Activated CD8-positive, alpha-beta T cell treated with anti-CD3 and anti-CD28 coated beads for 36 hours (primary cell): ENCODE data around the gene ALDH16A1. TPM values are rescaled to one million over a fixed set of nuclear protein-coding genes. Genes with fewer than 3 reads are reported as not detected.

Source experiments
- ATAC-seq: fragments of 200-7000 bp; cut with Tn5 transposase; one replicate; pipeline ENCODE4 v1.10.0; 2021; ENCODE audit warnings: mild to moderate bottlenecking, moderate library complexity
- CTCF ChIA-PET: fragments of 350-600 bp; sonication (Branson Sonifier 250); formaldehyde crosslinking; loops from one replicate; lab custom pipeline; 2021; ENCODE audit warnings: antibody characterized with exemption; lab: Charles Lee
- POLR2A ChIA-PET: fragments of 350-600 bp; sonication (Branson Sonifier 250); formaldehyde crosslinking; loops from one replicate; lab custom pipeline; 2021; ENCODE audit warnings: antibody characterized with exemption; lab: Charles Lee
- DNase-seq: peaks from one replicate; pipeline ENCODE4 v3.0.0-alpha.2; 2020
- H3K27ac Mint-ChIP-seq: one replicate; pipeline ENCODE4 v1.8.0; 2021; ENCODE audit warnings: mild to moderate bottlenecking, mixed read lengths
- H3K27me3 Mint-ChIP-seq: one replicate; pipeline ENCODE4 v1.8.0; 2021; ENCODE audit warnings: mixed read lengths
- H3K36me3 Mint-ChIP-seq: one replicate; pipeline ENCODE4 v1.8.0; 2021; ENCODE audit warnings: low read depth, mixed read lengths
- H3K4me1 Mint-ChIP-seq: one replicate; pipeline ENCODE4 v1.8.0; 2021; ENCODE audit warnings: low read depth, mixed read lengths
- H3K4me3 Mint-ChIP-seq: one replicate; pipeline ENCODE4 v1.8.0; 2021; ENCODE audit warnings: mild to moderate bottlenecking, moderate library complexity, mixed read lengths
- H3K9me3 Mint-ChIP-seq: one replicate; pipeline ENCODE4 v1.8.0; 2021; ENCODE audit warnings: mixed read lengths
- CTCF ChIP-seq: fragments of 200-600 bp; IDR thresholded peaks from one replicate; pipeline ENCODE4 v1.8.0; 2022; ENCODE audit warnings: antibody characterized with exemption, mild to moderate bottlenecking
- intact Hi-C: fragments of 100-400 bp; cut with micrococcal nuclease; formaldehyde crosslinking; loops from one replicate; pipeline ENCODE4 v1.10.0; 2022
- total RNA-seq, 2 experiments: library from RNA; stranded (reverse); gene quantifications; one replicate each; pipeline ENCODE4 v1.2.3, GENCODE V29; 2021

Gene ALDH16A1
- total RNA-seq, 2 experiments from 2014 or later, result 24.6 to 24.8 TPM

DNA sequence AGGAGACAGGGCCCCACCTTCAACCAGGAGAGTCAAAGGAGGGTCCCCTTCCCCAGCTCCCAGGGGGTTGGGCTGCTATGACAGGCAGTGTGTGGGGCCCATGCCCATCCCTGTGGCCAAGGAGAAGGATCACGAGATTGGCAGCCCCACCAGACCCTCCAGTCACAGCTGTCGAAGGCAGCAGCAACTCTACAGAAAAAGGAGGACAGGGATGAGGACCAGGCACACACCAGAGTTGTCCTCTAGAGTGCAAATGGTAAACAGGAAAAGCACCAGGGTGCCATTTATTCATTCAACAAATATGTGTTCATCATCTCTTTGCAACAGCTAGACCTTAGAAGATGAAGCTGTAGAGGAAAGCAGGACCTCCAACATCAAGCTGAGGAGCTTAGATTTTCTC lies 33.9 kb upstream of the ALDH16A1 start:
- ChIA-PET CTCF (interaction anchor here (0.9 to 3.3 kb wide), 5 partner anchors 9 to 273 kb away, joined by 3 to 13 read pairs (median 4); no protein-coding TSS in a partner anchor), POLR2A (interaction anchor here (0.9 to 1.2 kb wide), 2 partner anchors 9 to 10 kb away, joined by 3 to 4 read pairs; no protein-coding TSS in a partner anchor)
- Mint-ChIP-seq H3K36me3 (no peaks in the 10 kb centered on the region), H3K4me1 (peaks cover 25% of the 10 kb centered on the region), H3K9me3 (no peaks in the 10 kb centered on the region), H3K27me3 (peaks cover 53% of the 10 kb centered on the region), H3K27ac (no peak overlapping the region), H3K4me3 (no peak overlapping the region)
- ATAC-seq, result no peak
- DNase-seq, result no peak
- TF ChIP-seq CTCF, result no peak
- intact Hi-C loops, result no loop called here

GRCh38 chr19:49420227-49420626 lies 32.8 kb upstream of the ALDH16A1 start:
- CTCF ChIA-PET, result interaction anchor here (0.8 to 3.3 kb wide), 5 partner anchors 10 to 86 kb away, joined by 3 to 13 read pairs (median 4); no protein-coding TSS in a partner anchor
- Mint-ChIP-seq H3K4me1 (peaks cover 26% of the 10 kb centered on the region), H3K4me3 (no peak overlapping the region), H3K27me3 (peaks cover 60% of the 10 kb centered on the region), H3K27ac (no peak overlapping the region), H3K36me3 (no peaks in the 10 kb centered on the region), H3K9me3 (no peaks in the 10 kb centered on the region)
- DNase-seq, result no peak
- POLR2A ChIA-PET, result interaction anchor here (0.9 to 1.2 kb wide), 3 partner anchors 10 to 23 kb away, joined by 3 to 4 read pairs (median 3); no protein-coding TSS in a partner anchor
- TF ChIP-seq CTCF, result no peak
- intact Hi-C loops, result no loop called here
- no peak for ATAC-seq

DNA sequence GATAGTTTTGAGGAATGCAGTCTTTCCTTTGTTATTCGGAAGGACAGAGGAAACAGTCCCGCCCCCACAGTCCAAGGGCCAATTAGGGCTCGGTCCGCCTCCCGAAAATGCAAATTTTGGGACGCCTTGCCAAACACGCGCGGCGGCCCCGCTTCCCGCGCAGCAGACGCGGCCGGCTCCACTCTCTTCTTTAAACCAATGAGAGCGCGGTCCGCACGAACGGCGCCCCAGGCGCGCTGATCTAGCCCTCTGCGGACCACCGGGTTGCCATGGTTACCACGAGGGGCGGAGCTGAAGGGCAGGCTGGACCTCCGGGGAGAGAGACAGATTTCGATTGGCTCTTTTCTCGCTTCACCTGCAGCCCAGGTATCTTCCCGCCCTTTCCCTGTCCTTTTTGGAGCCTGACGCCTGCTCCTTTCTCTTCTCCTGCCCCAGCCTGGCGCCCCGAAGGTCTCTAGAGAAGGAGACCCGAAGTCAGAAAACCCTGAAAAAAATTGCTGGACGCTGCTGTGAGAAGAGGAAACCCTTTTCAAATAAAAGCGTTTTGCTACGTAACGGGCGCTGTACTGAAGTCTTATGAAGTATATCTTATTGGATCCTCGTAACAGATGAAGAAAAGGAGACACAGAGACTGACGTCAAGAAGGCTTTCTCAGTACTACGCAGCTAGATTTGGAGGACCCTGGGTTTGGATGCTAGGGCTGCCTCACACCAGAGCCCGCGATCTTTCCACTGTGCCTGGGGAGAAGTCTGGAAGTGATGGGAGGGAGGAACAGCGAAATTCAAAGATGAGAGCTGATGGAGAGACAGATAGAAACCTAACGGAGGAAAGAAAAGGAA lies 31.8 kb upstream of the ALDH16A1 start:
- no peak for TF ChIP-seq CTCF
- Mint-ChIP-seq H3K27ac (no peak overlapping the region), H3K27me3 (peaks cover 70% of the 10 kb centered on the region), H3K36me3 (no peaks in the 10 kb centered on the region), H3K4me3 (peak overlapping the region; percentile 12), H3K4me1 (peaks cover 30% of the 10 kb centered on the region), H3K9me3 (no peaks in the 10 kb centered on the region)
- intact Hi-C loops, result no loop called here
- ATAC-seq (peak; percentile 22), DNase-seq (peak; percentile 59)
- CTCF ChIA-PET, result interaction anchor here (0.6 to 3.3 kb wide), 7 partner anchors 9 to 324 kb away, joined by 3 to 13 read pairs (median 3); no protein-coding TSS in a partner anchor
- POLR2A ChIA-PET, result interaction anchor here (0.6 to 1.4 kb wide), 6 partner anchors 10 to 90 kb away, joined by 3 read pairs; no protein-coding TSS in a partner anchor

DNA sequence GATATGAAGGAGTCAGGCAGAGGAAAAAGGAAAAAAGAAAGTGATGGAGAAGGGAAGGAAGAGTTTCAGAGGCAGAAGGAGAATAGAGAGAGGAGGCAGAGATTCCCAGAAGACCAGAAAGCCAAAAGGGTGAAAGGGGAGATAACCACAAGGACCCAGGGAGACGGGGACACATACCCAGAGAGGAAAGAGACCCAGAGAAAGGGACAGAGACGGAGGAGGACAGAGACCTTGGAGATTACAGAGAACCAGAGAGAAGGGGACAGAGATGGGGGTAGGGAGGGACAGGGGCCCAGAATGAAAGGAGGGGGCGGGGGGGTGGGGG lies 31.2 kb upstream of the ALDH16A1 start:
- no peak for TF ChIP-seq CTCF
- peaks cover 76% of the 10 kb centered on the region for H3K27me3 Mint-ChIP-seq
- H3K27ac Mint-ChIP-seq, result no peak overlapping the region
- no peak overlapping the region for H3K4me3 Mint-ChIP-seq
- ChIA-PET CTCF (interaction anchor here (0.8 to 3.3 kb wide), 4 partner anchors 22 to 324 kb away, joined by 3 to 13 read pairs (median 3); no protein-coding TSS in a partner anchor), POLR2A (interaction anchor here (0.6 to 1.4 kb wide), 3 partner anchors 11 to 90 kb away, joined by 3 read pairs; no protein-coding TSS in a partner anchor)
- no peak for ATAC-seq
- no peak for DNase-seq
- intact Hi-C loops, result no loop called here
- H3K36me3 Mint-ChIP-seq, result no peaks in the 10 kb centered on the region
- peaks cover 36% of the 10 kb centered on the region for H3K4me1 Mint-ChIP-seq
- H3K9me3 Mint-ChIP-seq, result no peaks in the 10 kb centered on the region
